Stimulated activated CD4-positive, alpha-beta T cell treated with anti-CD3 and anti-CD28 coated beads, Interleukin-15, amount 100 ng/mL, for 1 hour (primary cell): ENCODE measurements around the gene VAMP7.
"Not testable (repeated sequence)": the region's sequence is repeated elsewhere in the genome, so short reads cannot be mapped to it uniquely, and the experiment has no call there.

Experiments
- DNase-seq, 2 donors: peaks; one replicate each; pipeline ENCODE4 v3.0.0-alpha.2; 2020; ENCODE audit warnings: low read depth in 1 of 2, low spot score in 1 of 2

VAMP7 gene

GRCh38 chrX:155900765-155901164 lies 19.6 kb downstream of the VAMP7 start:
- no peak for DNase-seq

- DNase-seq = not testable (repeated sequence)
Observed at GRCh38 chrX:155907661-155908060, 26.5 kb downstream of the VAMP7 start.

GRCh38 chrX:155923200-155923599 lies 42.1 kb downstream of the VAMP7 start:
- no peak for DNase-seq

GRCh38 chrX:155930852-155931618 lies 49.9 kb downstream of the VAMP7 start:
- not testable (repeated sequence) for DNase-seq

- DNase-seq = no peak
Observed at GRCh38 chrX:155938132-155938531, 57.0 kb downstream of the VAMP7 start.

GRCh38 chrX:155949098-155949497 lies 68.0 kb downstream of the VAMP7 start:
- no peak for DNase-seq

- no peak for DNase-seq
Observed at GRCh38 chrX:155951237-155951789, 70.2 kb downstream of the VAMP7 start.

- no peak for DNase-seq
Observed at GRCh38 chrX:155953055-155953454, 71.9 kb downstream of the VAMP7 start.

GRCh38 chrX:155954793-155955192 lies 73.6 kb downstream of the VAMP7 start:
- DNase-seq = no peak

GRCh38 chrX:155956099-155956498 lies 75.0 kb downstream of the VAMP7 start:
- DNase-seq = no peak

- no peak for DNase-seq
Observed at GRCh38 chrX:155956649-155957048, 75.5 kb downstream of the VAMP7 start.

- DNase-seq = no peak
Observed at GRCh38 chrX:155957843-155958242, 76.7 kb downstream of the VAMP7 start.

- DNase-seq = no peak
Observed at GRCh38 chrX:155959018-155959587, 78.0 kb downstream of the VAMP7 start.

- DNase-seq = no peak
Observed at GRCh38 chrX:155962906-155963305, 81.8 kb downstream of the VAMP7 start.

- no peak for DNase-seq
Observed at GRCh38 chrX:155966876-155967275, 85.7 kb downstream of the VAMP7 start.

- no peak for DNase-seq
Observed at GRCh38 chrX:155967653-155968325, 86.6 kb downstream of the VAMP7 start.

- DNase-seq = no peak
Observed at GRCh38 chrX:155968326-155968661, 87.1 kb downstream of the VAMP7 start.

- no peak for DNase-seq
Observed at GRCh38 chrX:155968791-155969190, 87.6 kb downstream of the VAMP7 start.

- DNase-seq = not testable (repeated sequence)
Observed at GRCh38 chrX:155971658-155972057, 90.5 kb downstream of the VAMP7 start.

- not testable (repeated sequence) for DNase-seq
Observed at GRCh38 chrX:155972241-155972640, 91.1 kb downstream of the VAMP7 start.

GRCh38 chrX:155983326-155983725 lies 102.2 kb downstream of the VAMP7 start:
- no peak for DNase-seq

- DNase-seq = no peak
Observed at GRCh38 chrX:155985208-155985607, 104.1 kb downstream of the VAMP7 start.
